Activated T-cell treated with anti-CD3 and anti-CD28 coated beads, Interleukin-2, amount 50 U/mL, for 48 hours (primary cell): ENCODE results near the gene CORO2B.
A peak's percentile ranks its signal among the peaks of the same experiment; 100 is the strongest.

ENCODE experiments used
- DNase-seq, 2 experiments: peaks; one replicate each; pipeline ENCODE4 v3.0.0-alpha.2; 2020

The CORO2B gene

GRCh38 chr15:68707386-68707785 lies 128.6 kb downstream of the CORO2B start:
- no peak for DNase-seq

GRCh38 chr15:68709876-68710275 lies 131.1 kb downstream of the CORO2B start:
- no peak for DNase-seq

- DNase-seq, result no peak
These were observed 131.7 kb downstream of the CORO2B start for GRCh38 chr15:68710536-68710935.

- no peak for DNase-seq
These were observed 132.6 kb downstream of the CORO2B start for GRCh38 chr15:68711406-68711805.

- no peak for DNase-seq
These were observed 134.1 kb downstream of the CORO2B start for GRCh38 chr15:68712886-68713285.

- DNase-seq, result no peak
These were observed 135.1 kb downstream of the CORO2B start for GRCh38 chr15:68713874-68714273.

GRCh38 chr15:68715111-68715510 lies 136.3 kb downstream of the CORO2B start:
- no peak for DNase-seq

- no peak for DNase-seq
These were observed 139.2 kb downstream of the CORO2B start for GRCh38 chr15:68717951-68718350.

GRCh38 chr15:68718468-68718867 lies 139.7 kb downstream of the CORO2B start:
- DNase-seq, result no peak

- no peak for DNase-seq
These were observed 140.3 kb downstream of the CORO2B start for GRCh38 chr15:68719051-68719450.

GRCh38 chr15:68719672-68720071 lies 140.9 kb downstream of the CORO2B start:
- DNase-seq, result no peak

GRCh38 chr15:68721886-68722285 lies 143.1 kb downstream of the CORO2B start:
- no peak for DNase-seq

- DNase-seq, result no peak
These were observed 146.9 kb downstream of the CORO2B start for GRCh38 chr15:68725736-68726135.

- DNase-seq, result no peak
These were observed 147.5 kb downstream of the CORO2B start for GRCh38 chr15:68726246-68726645.

GRCh38 chr15:68729789-68730411 lies 151.1 kb downstream of the CORO2B start:
- no peak for DNase-seq

- peak; percentile 26 to 39 for DNase-seq
These were observed 151.7 kb downstream of the CORO2B start for GRCh38 chr15:68730471-68730919.

GRCh38 chr15:68730976-68731897 lies 152.4 kb downstream of the CORO2B start:
- no peak for DNase-seq

GRCh38 chr15:68732451-68732850 lies 153.7 kb downstream of the CORO2B start:
- no peak for DNase-seq

- no peak for DNase-seq
These were observed 154.9 kb downstream of the CORO2B start for GRCh38 chr15:68733666-68734065.

GRCh38 chr15:68734352-68734751 lies 155.6 kb downstream of the CORO2B start:
- no peak for DNase-seq

GRCh38 chr15:68734881-68735280 lies 156.1 kb downstream of the CORO2B start:
- no peak for DNase-seq

- DNase-seq, result no peak
These were observed 156.8 kb downstream of the CORO2B start for GRCh38 chr15:68735610-68736009.

- DNase-seq, result no peak
These were observed 160.7 kb downstream of the CORO2B start for GRCh38 chr15:68739390-68740080.

GRCh38 chr15:68743256-68743655 lies 164.5 kb downstream of the CORO2B start:
- DNase-seq, result no peak
